ENCODE results near the gene PPP1R3F.
"Not testable (repeated sequence)": the region's sequence is repeated elsewhere in the genome, so short reads cannot be mapped to it uniquely, and the experiment has no call there.

Gene PPP1R3F

GRCh38 chrX:49323735-49324134, 54.1 kb downstream of the PPP1R3F start:
- not testable (repeated sequence) for DNase-seq

- not testable (repeated sequence) for DNase-seq
These were observed 60.8 kb downstream of the PPP1R3F start for GRCh38 chrX:49330421-49330820.

- DNase-seq: not testable (repeated sequence)
These were observed 61.7 kb downstream of the PPP1R3F start, which contains the start of gene GAGE13 for GRCh38 chrX:49331282-49331681. TSS of gene GAGE13 (plus strand) at chrX:49331582. CDS start at chrX:49332738, 1,156 bp downstream.

GRCh38 chrX:49331841-49332240, 62.2 kb downstream of the PPP1R3F start:
- DNase-seq: not testable (repeated sequence)
